GM18520 (cell line): ENCODE measurements around the gene RBMX.

Source experiments
- ATAC-seq: cut with Tn5 transposase; IDR thresholded peaks from one replicate; pipeline ENCODE4 v1.9.1; 2021; ENCODE audit not compliant: unreplicated experiment

RBMX gene

GRCh38 chrX:136849395-136849794 is 31.1 kb downstream of the RBMX start:
- ATAC-seq: no peak

DNA sequence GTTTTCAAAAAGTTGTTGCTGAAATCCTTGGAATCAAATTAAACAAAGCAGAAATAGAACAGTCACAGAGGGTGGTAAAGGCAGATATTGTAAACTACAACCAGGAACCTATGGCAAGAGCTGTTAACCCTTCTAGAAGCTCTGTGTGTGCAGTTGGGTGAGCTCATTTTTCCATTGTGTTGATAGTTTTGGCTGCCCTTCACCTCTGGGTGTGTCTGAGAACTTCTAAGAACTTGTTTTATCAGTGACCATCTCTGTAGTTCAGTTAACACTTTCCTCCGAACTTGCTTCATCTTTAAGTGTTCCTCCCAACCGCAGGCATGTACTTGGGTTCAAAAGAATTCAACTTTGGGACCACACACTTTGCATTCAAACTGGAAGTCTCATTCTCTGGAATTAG is 32.7 kb downstream of the RBMX start:
- no peak for ATAC-seq

GRCh38 chrX:136839196-136839595 is 41.3 kb downstream of the RBMX start:
- no peak for ATAC-seq

DNA sequence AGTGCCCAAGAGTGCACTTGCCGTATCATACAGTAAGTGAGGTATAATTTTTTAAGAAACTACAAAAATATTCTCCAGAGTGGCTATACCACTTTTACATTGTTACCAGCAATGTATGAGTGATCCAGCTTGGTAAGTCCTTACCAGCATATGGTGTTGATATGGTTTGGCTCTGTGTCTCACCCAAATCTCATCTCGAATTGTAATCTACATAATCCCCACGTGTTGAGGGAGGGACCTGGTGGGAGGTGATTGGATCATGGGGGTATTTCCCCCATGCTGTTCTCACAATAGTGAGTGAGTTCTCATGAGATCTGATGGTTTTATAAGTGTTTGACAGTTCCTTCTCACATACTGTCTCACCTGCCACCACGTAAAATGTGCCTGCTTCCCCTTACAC is 44.8 kb downstream of the RBMX start:
- no peak for ATAC-seq

DNA sequence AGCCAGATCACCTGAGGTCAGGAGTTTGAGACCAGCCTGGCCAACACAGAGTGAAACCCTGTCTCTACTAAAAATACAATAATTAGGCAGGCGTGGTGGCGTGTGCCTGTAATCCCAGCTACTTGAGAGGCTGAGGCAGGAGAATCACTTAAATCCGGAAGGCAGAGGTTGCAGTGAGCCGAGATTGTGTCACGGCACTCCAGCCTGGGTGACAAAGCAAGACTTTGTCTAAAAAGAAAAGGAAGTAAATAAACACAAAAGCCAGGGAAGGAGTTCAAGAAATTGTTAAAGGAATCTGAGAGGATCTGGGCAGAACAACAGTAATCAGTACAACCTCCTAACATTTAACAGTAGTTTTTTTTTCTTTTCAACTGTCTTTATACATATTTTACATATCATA is 51.1 kb downstream of the RBMX start:
- no peak for ATAC-seq

DNA sequence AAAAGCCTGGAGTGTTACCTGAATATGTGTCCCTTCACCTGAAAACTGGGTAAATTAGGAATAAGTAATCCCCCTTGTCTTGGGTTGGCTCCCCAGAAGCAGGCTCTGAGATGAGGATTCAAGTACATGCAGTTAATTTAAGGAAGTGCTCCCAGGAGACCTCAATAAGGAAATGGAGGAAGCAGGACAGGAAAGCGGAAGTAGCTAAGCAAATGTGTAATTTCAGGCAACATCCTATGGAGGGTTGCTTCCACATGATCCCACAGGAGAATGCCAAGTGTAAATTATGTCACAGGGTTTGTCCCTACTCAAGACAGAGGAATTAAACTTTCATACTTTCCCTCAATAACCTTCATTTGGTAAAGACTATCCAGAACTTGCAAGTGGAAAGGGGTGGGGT is 51.7 kb downstream of the RBMX start:
- ATAC-seq: no peak

GRCh38 chrX:136827026-136827425 is 53.5 kb downstream of the RBMX start:
- ATAC-seq: no peak

DNA sequence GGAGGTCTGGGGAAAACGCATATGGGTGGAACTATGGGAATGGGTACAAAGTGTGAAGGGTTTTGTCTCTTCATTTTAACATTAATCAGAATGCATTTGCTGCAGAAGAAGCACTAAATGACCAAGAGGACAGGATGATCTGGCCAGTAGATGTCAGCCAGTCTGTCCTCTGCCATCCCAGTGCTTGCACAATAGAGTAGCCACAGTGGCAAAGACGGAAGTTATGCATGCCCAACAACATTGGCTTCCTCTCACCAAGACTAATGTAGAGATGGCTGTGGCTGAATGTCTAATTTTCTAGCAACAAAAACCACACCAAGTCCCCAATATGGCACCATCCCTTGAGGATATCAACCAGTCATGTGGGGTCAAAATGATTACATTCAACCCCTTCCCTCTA is 54.8 kb downstream of the RBMX start:
- no peak for ATAC-seq
